K562 (cell line): ENCODE results near the gene CFL1. TPM values are rescaled to one million over a fixed set of nuclear protein-coding genes. Genes with fewer than 3 reads are reported as not detected.

Source experiments
- ARID1B ChIP-seq: fragments of 450-650 bp; IDR thresholded peaks from 2 replicates; pipeline ENCODE4 v1.6.1; 2016; ENCODE audit warnings: antibody characterized with exemption, mild to moderate bottlenecking, inconsistent platforms
- ETS1 ChIP-seq: conservative IDR thresholded peaks from 2 replicates; pipeline ENCODE4 v1.6.1; 2011; ENCODE audit warnings: low read depth, mild to moderate bottlenecking, low read length; ENCODE audit not compliant: control insufficient read depth
- GTF2E2 ChIP-seq: fragments of 200-800 bp; sonication (Bioruptor generic); IDR thresholded peaks from 2 replicates; pipeline ENCODE4 v1.6.1; 2016; ENCODE audit warnings: missing genetic modification characterization, missing compliant biosample characterization
- GTF3C2 ChIP-seq: IDR thresholded peaks from 3 replicates; pipeline ENCODE4 v1.6.1; 2011; ENCODE audit warnings: borderline replicate concordance, mild to moderate bottlenecking, moderate library complexity; ENCODE audit not compliant: insufficient read length; ENCODE audit errors: extremely low read depth
- MBD2 ChIP-seq: sonication (generic); IDR thresholded peaks from 2 replicates; pipeline ENCODE4 v1.6.1; 2016; ENCODE audit warnings: low read depth, borderline replicate concordance
- MCM5 ChIP-seq: fragments of 450-650 bp; IDR thresholded peaks from 2 replicates; pipeline ENCODE4 v1.6.1; 2016; ENCODE audit warnings: low read depth
- SIN3A ChIP-seq, 2 experiments: fragments of 150-350 bp in 1 of 2; IDR thresholded peaks; 2 replicates each; pipeline ENCODE4 v1.6.1; 2011 to 2016; ENCODE audit warnings: borderline replicate concordance in 2 of 2, low read depth in 2 of 2, low read length in 2 of 2, mild to moderate bottlenecking in 2 of 2, moderate library complexity in 2 of 2; ENCODE audit not compliant: control insufficient read depth in 1 of 2
- TAF1 ChIP-seq: IDR thresholded peaks from 2 replicates; pipeline ENCODE4 v1.6.1; 2011; ENCODE audit warnings: mild to moderate bottlenecking, low read length, moderate library complexity; ENCODE audit not compliant: insufficient read depth, control insufficient read depth, severe bottlenecking; ENCODE audit errors: extremely low read depth
- ZBTB7A ChIP-seq: IDR thresholded peaks from 2 replicates; pipeline ENCODE4 v1.6.1; 2011; ENCODE audit warnings: low read depth, mild to moderate bottlenecking, low read length, moderate library complexity, borderline replicate concordance; ENCODE audit not compliant: control insufficient read depth
- ZNF133 ChIP-seq: fragments of 250-450 bp; sonication (Bioruptor Pico); IDR thresholded peaks from 2 replicates; pipeline ENCODE4 v1.4.0; 2020; ENCODE audit warnings: mild to moderate bottlenecking
- ZNF561 ChIP-seq: fragments of 450-650 bp; formaldehyde crosslinking; conservative IDR thresholded peaks from 2 replicates; pipeline ENCODE4 v1.4.0; 2020; ENCODE audit warnings: mild to moderate bottlenecking, moderate library complexity
- ZNF583 ChIP-seq: fragments of 250-450 bp; sonication (Bioruptor Pico); IDR thresholded peaks from 2 replicates; pipeline ENCODE4 v1.4.0; 2020
- ZNF609 ChIP-seq: sonication (generic); formaldehyde crosslinking; IDR thresholded peaks from 2 replicates; pipeline ENCODE4 v1.8.1; 2023; ENCODE audit warnings: missing genetic modification reagents, mild to moderate bottlenecking, borderline replicate concordance
- ZNF655 ChIP-seq: fragments of 250-450 bp; sonication (Bioruptor Pico); IDR thresholded peaks from 2 replicates; pipeline ENCODE4 v1.5.0; 2021
- polyA plus RNA-seq, 8 experiments: library from polyadenylated mRNA; depleted of rRNA in 4 of 8; stranded (reverse) in 5 of 8; unstranded in 3 of 8; fragments of >200 nt; fragmentation: Nextera tagmentation in 2 of 8; fragmentation: Illumina TruSeq in 1 of 8; extraction: Ambion mirVana in 2 of 8; extraction: Trizol in 1 of 8; gene quantifications; 2 replicates each; pipeline versions ENCODE4 v1.2.1 to v1.2.3, GENCODE V29; 2011 to 2014; ENCODE audit warnings: inconsistent platforms in 1 of 8, missing spikeins in 1 of 8
- total RNA-seq, 7 experiments: library from RNA; depleted of rRNA in 6 of 7; stranded (reverse); fragments of >200 nt in 6 of 7; fragmentation: Illumina TruSeq in 2 of 7; extraction: Trizol in 2 of 7; gene quantifications; 2 replicates each; pipeline versions ENCODE4 v1.2.1 to v1.2.3, GENCODE V29; 2011 to 2021; ENCODE audit warnings: low replicate concordance in 1 of 7

CFL1 gene
- total and polyA plus RNA-seq, 9 of the 15 experiments (the other 6 are each of a cell fraction or from before 2014, with no cell fraction given) = 105 to 1,101 (median 859) TPM

- no peak for TF ChIP-seq ZBTB7A
- TF ChIP-seq ZNF561 = no peak
- no peak for TF ChIP-seq SIN3A (IDR thresholded peaks at IDR 0.05; ENCODE audit: borderline replicate concordance in 2 of 2, control insufficient read depth in 1 of 2, low read depth in 2 of 2, low read length in 2 of 2)
- TF ChIP-seq ARID1B = no peak
- TF ChIP-seq TAF1 = no peak
- no peak for TF ChIP-seq ZNF583
- no peak for TF ChIP-seq MCM5
- no peak for TF ChIP-seq ZNF609 (CRISPR knock-in tag)
- no peak for TF ChIP-seq ZNF655 (CRISPR knock-in tag)
- no peak for TF ChIP-seq ZNF133 (CRISPR knock-in tag)
- no peak for TF ChIP-seq GTF3C2
- no peak; the same call in 1 of the 2 replicates for TF ChIP-seq MBD2
- no peak for TF ChIP-seq ETS1
- TF ChIP-seq GTF2E2 (tag) = no peak
Measured at GRCh38 chr11:65873318-65874156, 15.6 kb upstream of the CFL1 start (continued).
